ENCODE measurements around the gene DDAH2. TPM values are rescaled to one million over a fixed set of nuclear protein-coding genes. Genes with fewer than 3 reads are reported as not detected.
A peak's percentile ranks its signal among the peaks of the same experiment; 100 is the strongest.

The DDAH2 gene
- total and polyA plus RNA-seq, 10 of the 15 experiments (the other 5 are each of a cell fraction or from before 2014, with no cell fraction given): 0.35 to 9.9 (median 6.2) TPM

- ChIA-PET RAD21 (ENCODE audit: unreplicated experiment) (interaction anchor here (0.6 to 3.6 kb wide), 9 partner anchors 9 to 188 kb away, joined by 3 to 44 read pairs (median 6); partner anchors contain the start of genes ABHD16A, HSPA1A, HSPA1L and MSH5), CTCF (interaction anchor here (0.5 to 15.8 kb wide), 15 partner anchors 8 to 1771 kb away, joined by 3 to 208 read pairs (median 5); partner anchors contain the start of genes HSPA1B, LY6G5C and MSH5), SMC1A (ENCODE audit: uncharacterized antibody, unreplicated experiment) (interaction anchor here (0.7 to 5.3 kb wide), 13 partner anchors 8 to 106 kb away, joined by 3 to 45 read pairs (median 4); partner anchors contain the start of genes ABHD16A, CLIC1, HSPA1A and HSPA1L), POLR2A (interaction anchor here (0.9 to 2.8 kb wide), 10 partner anchors 9 to 328 kb away, joined by 3 to 30 read pairs (median 3); partner anchors contain the start of genes HSPA1B, MSH5 and NEU1)
- BruUV-seq (replicated peaks): TSS peak; percentile 1
- Histone ChIP-seq H3K36me3 (ENCODE audit: control insufficient read depth in 2 of 2, insufficient read depth in 2 of 2, low read length in 1 of 2) (peaks cover 6 to 15% of the 10 kb centered on the region in 2 experiments), H3K79me2 (ENCODE audit: control insufficient read depth, insufficient read depth, low read length) (peaks cover 27% of the 10 kb centered on the region), H3K9me3 (replicated peaks; ENCODE audit: control insufficient read depth, insufficient read depth, low read length) (no peaks in the 10 kb centered on the region), H4K20me1 (ENCODE audit: control insufficient read depth, insufficient read depth) (0 out of 2 replicates have a peak, but pooled peaks cover 4% of the 10 kb centered on the region), H3K4me1 (ENCODE audit: control insufficient read depth, insufficient read depth, low read length) (peaks cover 33% of the 10 kb centered on the region), H3K4me3 (no peak overlapping the region), H3K4me2 (ENCODE audit: control insufficient read depth, insufficient read depth) (peak overlapping the region; percentile 98), H2AFZ (ENCODE audit: control insufficient read depth, low read depth, low read length) (no peak overlapping the region), H3K27ac (ENCODE audit: control insufficient read depth, insufficient read depth) (no peak overlapping the region), H3K27me3 (replicated peaks in 1 of 2; ENCODE audit: control insufficient read depth in 2 of 2, insufficient read depth in 2 of 2, low read length in 1 of 2) (no peaks in the 10 kb centered on the region), H3K9ac (ENCODE audit: control insufficient read depth, insufficient read depth, low read length) (no peak overlapping the region)
- 95% methylated on average over 11 of the region's 11 CpGs for WGBS (ENCODE audit: insufficient coverage, insufficient replicate concordance, low lambda C conversion rate, missing lambda C conversion rate)
- no peak for ATAC-seq
- TF ChIP-seq BMI1 (IDR thresholded peaks at IDR 0.05; ENCODE audit: borderline replicate concordance): no peak
- TF ChIP-seq BHLHE40 (IDR thresholded peaks at IDR 0.05; ENCODE audit: borderline replicate concordance in 1 of 2, low read depth in 2 of 2, low read length in 1 of 2): no peak
- TF ChIP-seq RELB (IDR thresholded peaks at IDR 0.05; ENCODE audit: low read depth): no peak
- no peak for FAIRE-seq
- DNase-seq (ENCODE audit: low read depth, low spot score): no peak
- in situ Hi-C loops (cut with MboI): no loop called here
- intact Hi-C loops (cut with micrococcal nuclease; ENCODE audit: unreplicated experiment): loop anchor here (5.0 kb wide), 1 partner anchor 48 kb away; the partner anchor contains the start of gene LY6G5C
These were observed 1.6 kb upstream of the DDAH2 start for GRCh38 chr6:31730631-31731086.
